KG1 (cell line): ENCODE results near the gene ITGA1.
"Not testable (repeated sequence)": the region's sequence is repeated elsewhere in the genome, so short reads cannot be mapped to it uniquely, and the experiment has no call there.

Experiments
- DNase-seq: peaks from one replicate; lab custom pipeline; 2025; lab: John Stamatoyannopoulos, UW

ITGA1 gene

DNA sequence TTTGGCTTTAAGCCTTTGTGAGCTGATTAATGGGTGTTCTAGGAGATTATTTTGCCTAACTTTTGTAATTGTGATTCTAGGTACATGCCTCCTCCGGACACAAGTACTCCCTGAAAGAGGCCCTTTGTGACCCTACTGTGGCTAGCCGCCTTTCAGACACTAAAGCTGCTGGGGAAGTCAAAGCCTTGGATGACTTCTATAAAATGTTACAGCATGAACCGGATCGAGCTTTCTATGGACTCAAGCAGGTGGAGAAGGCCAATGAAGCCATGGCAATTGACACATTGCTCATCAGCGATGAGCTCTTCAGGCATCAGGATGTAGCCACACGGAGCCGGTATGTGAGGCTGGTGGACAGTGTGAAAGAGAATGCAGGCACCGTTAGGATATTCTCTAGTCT, 13.6 kb downstream of the ITGA1 start:
- DNase-seq, result no peak

- DNase-seq, result no peak
These were observed 14.7 kb downstream of the ITGA1 start for GRCh38 chr5:52802272-52802973.

GRCh38 chr5:52802974-52803336, 15.2 kb downstream of the ITGA1 start:
- no peak for DNase-seq

GRCh38 chr5:52804387-52804791, 16.7 kb downstream of the ITGA1 start:
- DNase-seq, result no peak

- DNase-seq, result no peak
These were observed 17.3 kb downstream of the ITGA1 start for GRCh38 chr5:52804981-52805380.

- no peak for DNase-seq
These were observed 17.9 kb downstream of the ITGA1 start for GRCh38 chr5:52805615-52806014.

DNA sequence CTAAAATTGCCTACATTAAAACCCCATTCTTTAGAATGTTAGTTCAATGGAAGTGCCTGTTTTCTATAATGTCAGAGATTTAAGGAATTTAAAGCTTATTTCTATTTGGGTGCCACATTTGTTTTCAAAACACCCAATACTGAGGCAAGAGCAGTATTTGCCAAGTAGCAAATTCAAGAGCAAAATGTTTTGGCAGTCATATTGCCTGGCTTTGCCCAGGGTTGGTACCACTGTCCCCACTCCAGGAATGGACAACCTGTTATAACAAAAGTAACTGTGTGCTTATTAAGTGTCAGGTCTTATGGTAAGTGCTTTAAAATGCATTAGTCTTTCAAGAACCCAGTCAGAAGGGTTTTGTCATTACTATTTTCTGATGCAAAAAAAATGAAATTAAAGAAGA, 19.3 kb downstream of the ITGA1 start:
- DNase-seq, result no peak

DNA sequence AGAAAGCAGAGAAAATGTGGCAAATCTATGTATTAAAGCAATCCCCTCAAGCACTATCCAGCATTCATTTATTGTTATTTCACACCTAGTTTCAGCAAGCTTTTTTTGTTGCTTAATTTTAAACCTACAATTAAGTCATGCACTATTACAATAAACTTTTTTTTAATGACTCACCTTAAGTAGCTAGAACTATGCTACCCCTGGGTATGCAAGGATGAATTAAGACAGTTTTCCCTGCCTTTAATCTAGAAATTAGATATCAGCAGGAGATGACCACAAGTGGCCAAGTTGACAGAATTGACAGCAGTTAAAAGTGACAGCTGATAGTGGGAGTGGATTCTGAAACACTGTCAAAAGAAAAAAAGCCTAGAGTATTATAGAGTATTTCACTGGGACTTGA, 20.0 kb downstream of the ITGA1 start:
- no peak for DNase-seq

DNA sequence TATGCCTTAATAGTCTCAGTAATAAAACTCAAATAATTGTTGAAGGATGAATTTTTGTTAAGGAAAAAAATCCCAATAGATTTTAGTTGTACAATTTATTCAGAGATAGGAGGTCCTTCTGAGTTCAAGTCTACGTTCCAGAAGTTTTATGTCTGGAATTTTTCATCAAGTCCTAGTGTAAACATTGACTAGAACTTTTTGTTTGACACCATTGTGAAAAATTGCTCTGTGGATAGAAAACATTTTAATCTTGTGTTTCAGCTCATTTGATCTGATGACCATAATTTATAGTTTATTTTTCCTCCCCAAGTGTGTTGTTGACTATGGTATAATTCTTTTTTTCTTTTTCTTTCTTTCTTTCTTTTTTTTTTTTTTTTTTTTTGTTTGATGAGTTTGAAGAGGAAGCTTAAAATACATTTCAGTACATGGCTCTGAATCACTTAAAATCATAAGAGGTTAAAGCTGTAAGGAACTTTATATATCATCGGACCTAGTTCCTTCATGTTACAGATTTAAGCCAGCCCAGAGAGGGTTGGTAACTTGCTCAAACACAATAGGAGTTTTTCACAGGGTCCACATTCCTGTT, 20.7 kb downstream of the ITGA1 start:
- DNase-seq, result no peak

GRCh38 chr5:52809884-52810283, 22.2 kb downstream of the ITGA1 start:
- DNase-seq, result no peak

DNA sequence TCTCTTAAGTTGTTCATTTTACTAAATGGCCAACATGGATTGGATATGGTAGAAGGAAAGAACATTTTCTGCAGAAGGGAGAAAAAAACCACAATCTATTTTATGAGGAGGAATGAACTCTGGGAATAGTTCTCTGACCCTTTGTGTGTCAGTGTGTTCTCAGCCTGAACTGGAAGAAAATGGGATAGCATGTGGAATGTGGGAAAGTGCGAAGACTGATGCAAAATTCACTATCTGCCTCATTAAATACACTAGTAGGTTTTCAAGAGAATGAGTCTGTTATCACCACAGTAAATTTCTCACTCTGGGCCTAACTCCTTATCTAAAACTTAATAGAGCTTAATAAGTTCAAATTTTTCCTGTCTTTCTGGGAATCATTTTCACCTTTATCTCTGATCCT, 22.7 kb downstream of the ITGA1 start:
- no peak for DNase-seq

GRCh38 chr5:52811067-52811749, 23.5 kb downstream of the ITGA1 start:
- no peak for DNase-seq

DNA sequence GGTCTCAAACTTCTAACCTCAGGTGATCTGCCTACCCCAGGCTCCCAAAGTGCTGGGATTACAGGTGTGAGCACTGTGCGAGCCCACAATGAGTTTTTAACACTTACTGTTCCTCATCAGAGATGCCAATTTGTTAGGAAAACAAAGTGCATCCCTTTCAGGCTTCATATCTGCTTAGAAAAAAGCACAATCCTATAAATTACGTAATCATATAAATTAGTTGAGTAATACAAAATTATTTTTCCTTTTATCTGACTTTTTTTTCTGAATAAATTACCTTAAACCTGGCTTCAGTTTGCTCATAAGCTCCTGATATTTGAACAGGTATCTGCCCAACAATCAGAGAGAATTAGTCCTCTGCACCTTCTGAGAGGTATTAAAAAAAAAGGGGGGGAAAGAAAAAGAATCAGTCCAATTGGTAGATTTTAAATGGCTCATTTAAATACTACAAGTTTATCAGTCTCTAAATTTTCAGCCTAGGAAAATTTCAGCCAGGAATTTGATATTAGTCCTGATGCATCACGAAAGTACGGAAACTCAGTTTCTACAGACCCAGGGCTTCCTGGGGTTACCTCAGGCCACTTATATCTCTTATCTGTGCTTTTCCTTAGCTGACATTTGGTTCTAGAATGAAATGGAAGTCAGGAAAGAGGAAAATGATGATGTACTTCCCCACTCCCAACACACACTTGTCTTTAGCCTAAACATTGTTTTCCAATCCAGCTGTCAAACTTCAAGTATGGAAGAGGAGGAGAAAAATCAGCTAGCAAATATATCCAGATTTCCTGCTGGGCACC, 26.8 kb downstream of the ITGA1 start:
- no peak for DNase-seq

- DNase-seq, result no peak
These were observed 30.1 kb downstream of the ITGA1 start for GRCh38 chr5:52817818-52818217.

DNA sequence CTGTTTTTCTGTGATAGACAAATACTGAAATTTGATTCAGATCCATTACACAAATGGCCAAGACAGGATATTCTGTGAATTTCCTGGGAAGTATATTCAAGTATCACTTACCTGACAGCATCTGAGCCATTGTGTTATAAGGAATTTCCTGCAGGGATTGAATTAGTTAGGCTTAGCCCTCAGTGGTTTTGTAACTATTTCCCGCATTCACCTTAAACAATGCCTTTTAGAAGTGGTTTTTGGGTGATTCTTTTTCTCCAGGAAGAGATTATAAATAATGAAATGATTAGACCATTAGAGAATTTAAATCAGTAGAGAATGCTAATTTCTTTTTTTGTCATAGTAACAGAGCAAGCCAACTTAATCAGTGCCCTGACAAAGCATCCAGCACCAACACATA, 30.6 kb downstream of the ITGA1 start:
- DNase-seq, result no peak

DNA sequence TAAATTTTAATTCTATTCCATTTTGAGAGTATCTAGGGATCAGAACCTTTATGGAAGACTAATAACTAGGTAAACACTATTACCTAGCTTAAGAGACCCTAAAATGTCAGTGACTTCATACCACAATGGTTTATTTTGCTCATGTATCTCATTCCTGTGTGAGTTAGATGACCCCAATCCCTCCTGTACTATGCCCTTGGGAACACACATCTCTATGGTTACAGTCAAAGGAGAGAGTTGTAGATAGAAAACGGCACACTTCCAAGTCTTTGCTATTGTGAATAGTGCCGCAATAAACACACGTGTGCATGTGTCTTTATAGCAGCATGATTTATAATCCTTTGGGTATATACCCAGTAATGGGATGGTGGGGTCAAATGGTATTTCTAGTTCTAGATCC, 31.1 kb downstream of the ITGA1 start:
- DNase-seq, result not testable (repeated sequence)

- DNase-seq, result no peak
These were observed 34.2 kb downstream of the ITGA1 start for GRCh38 chr5:52821901-52822300.

DNA sequence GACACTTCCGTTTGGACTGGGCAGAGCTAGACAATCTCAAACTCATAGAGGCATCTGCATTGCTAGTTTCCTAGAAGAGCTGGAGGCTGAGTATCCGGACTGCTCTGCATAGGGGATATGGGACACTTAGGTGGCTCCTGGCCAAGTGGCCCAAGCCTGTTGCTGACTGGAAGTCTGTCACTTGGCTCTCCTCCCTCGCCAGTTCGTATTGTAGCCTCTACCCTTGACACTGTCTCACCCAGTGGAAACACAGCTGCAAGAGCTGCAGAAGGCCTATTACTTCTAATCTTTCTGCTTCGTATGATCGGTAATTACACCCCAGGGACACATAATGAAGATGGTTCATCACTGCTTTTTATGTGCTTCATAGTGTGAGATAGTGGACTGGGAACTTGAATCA, 34.7 kb downstream of the ITGA1 start:
- DNase-seq, result no peak

DNA sequence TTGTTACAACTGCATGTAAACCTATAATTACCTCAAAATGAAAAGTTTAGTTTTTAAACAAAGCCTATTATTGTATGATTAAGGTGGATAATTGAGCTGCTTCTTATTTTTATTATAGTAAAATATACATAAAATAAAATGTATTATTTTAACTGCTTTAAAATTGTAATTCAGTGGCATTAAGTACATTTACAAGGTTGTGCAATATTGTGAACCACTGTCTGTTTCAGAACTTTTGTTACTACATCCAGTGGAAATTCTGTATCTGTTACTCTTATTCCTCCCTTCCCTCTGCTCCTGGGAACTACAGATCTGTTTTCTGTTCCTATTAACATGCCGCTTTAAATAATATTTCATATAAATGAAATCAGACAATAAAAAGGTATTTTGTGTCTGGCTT, 37.1 kb downstream of the ITGA1 start:
- DNase-seq, result no peak

DNA sequence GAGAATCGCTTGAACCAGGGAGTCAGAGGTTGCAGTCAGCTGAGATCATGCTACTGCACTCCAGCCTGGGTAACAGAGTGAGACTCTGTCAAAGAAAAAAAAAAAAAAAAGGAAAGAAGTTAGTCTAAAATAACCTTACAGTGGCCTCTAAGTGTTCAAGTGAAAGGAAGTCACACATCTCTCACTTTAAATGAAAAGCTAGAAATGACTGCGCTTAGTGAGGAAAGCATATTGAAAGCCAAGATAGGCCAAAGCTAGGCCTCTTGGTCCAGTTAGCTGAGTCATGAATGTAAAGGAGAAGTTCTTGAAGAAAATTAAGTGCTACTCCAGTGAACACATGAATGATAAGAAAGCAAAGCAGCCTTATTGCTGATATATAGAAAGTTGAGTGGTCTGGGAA, 38.1 kb downstream of the ITGA1 start:
- DNase-seq, result no peak

DNA sequence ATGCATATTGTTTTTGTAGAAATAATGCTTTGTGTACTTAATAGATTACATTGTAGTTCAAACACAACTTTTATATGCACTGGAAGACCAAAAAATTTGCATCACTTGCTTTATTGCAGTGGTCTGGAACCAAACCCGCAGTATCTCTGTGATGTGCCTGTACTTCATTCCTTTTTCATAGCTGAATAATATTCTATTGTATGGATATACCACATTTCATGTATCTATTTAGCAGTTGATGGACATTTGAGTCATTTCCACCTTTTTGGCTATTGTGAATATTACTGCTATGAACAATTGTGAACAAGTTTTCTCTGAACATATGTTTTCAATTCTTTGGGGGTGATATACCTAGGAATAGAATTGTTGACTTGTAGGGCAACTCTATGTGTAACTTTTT, 40.1 kb downstream of the ITGA1 start:
- no peak for DNase-seq

- DNase-seq, result no peak
These were observed 41.9 kb downstream of the ITGA1 start for GRCh38 chr5:52829664-52830063.

DNA sequence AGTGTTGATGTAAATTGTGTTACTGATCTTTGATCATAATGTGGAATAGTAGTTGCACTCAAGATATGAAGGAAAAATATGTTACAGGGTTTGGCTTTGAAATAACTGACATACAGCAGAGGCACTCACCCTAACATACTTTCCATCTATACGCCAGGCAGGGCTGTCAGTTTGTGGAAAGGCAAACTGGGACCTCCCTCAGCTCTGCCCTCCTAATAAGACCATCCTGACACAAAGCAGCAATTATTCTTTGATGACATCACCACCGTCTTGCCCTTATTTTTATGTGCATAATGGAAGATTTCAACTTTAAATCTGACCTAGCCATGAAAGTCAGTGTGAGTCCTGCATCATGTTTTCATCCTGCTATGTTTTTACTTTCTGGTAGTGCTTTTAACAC, 42.9 kb downstream of the ITGA1 start:
- no peak for DNase-seq
